GM12874 (cell line): ENCODE data around the gene METRN.

Experiments used
- TF ChIP-seq, protein P1 (sequence below): IDR thresholded peaks from 2 replicates; pipeline ENCODE4 v1.5.1; 2011; ENCODE audit warnings: low read depth, mild to moderate bottlenecking, control low read depth, low read length, moderate library complexity; ENCODE audit not compliant: insufficient read depth

Gene METRN

DNA sequence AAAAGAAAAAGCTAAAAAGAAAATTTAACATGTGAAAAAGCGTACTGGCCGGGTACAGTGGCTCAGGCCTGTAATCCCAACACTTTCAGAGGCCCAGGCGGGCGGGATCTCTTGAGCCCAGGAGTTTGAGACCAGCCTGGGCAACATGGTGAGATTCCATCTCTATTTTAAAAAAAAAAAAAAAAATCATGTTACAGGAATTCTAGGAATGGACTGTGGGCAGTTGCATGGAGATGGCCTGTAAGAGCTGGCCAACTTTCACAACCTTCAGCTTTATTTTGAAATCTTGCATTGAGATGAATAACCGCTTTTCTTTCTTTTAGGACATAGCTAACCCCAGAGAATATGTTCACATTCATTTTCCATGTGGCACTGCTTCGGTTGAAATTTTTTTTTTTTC lies 34.1 kb downstream of the METRN start:
- TF ChIP-seq, protein P1, sequence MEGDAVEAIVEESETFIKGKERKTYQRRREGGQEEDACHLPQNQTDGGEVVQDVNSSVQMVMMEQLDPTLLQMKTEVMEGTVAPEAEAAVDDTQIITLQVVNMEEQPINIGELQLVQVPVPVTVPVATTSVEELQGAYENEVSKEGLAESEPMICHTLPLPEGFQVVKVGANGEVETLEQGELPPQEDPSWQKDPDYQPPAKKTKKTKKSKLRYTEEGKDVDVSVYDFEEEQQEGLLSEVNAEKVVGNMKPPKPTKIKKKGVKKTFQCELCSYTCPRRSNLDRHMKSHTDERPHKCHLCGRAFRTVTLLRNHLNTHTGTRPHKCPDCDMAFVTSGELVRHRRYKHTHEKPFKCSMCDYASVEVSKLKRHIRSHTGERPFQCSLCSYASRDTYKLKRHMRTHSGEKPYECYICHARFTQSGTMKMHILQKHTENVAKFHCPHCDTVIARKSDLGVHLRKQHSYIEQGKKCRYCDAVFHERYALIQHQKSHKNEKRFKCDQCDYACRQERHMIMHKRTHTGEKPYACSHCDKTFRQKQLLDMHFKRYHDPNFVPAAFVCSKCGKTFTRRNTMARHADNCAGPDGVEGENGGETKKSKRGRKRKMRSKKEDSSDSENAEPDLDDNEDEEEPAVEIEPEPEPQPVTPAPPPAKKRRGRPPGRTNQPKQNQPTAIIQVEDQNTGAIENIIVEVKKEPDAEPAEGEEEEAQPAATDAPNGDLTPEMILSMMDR, result no peak

DNA sequence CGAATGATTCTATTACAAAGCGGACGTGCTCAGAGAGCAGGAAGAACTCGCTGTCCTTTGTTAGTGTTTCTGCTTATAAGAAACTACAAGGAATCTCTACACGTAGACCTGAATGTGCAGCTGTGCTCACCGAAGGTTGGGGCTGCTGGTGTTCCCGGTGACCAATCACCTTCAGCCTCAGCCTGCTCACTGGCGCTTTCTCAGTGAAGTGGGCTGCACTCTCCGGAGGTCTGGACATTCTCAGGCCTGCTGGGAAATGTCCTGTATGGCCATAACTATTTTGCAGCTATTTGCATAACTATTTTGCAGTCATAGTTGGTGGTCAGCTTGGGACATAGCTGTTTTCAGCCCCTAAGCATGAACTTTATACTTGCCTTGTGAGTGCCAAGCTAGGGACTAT lies 35.6 kb downstream of the METRN start:
- TF ChIP-seq, protein P1, result no peak

DNA sequence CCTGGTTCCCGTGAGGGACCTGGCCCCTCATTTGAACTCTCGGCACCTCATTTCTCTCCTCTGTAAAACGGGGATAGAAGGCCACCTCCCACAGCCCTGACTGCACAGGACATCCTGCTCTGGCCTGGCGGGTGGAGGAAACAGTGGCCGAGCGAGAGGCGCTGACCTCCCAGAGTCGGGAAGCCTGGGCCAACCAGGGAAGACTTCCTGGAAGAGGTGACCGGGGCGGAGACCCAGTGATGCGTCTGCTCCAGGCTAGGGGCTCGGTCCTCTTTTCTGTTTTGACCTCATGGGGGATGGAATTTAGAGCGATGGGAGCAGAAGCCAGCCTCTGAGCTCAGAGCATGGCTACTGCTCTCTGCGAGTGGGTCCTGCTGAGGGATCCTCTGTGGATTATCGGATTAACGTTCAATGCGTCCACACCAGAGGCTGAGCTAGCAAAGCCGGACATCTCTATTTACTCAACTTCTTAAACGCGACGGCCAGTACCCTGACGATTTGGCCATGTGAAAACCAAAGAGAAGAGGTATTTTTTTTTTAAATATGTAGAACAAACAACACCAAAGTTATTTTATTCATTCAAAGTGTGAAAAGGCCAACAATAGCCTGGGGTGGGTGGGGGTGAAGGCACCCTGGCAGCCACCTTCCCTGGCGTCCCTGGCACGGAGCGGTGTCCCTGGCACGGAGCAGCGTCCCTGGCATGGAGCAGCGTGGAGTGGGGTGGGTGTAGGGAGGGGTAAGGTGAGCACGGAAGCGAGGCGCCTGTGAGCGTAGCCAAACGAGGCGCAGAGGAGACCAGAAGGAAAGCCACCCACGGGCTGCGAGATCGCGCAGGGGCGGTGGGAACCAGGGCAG lies 36.5 kb downstream of the METRN start:
- TF ChIP-seq, protein P1, result no peak

DNA sequence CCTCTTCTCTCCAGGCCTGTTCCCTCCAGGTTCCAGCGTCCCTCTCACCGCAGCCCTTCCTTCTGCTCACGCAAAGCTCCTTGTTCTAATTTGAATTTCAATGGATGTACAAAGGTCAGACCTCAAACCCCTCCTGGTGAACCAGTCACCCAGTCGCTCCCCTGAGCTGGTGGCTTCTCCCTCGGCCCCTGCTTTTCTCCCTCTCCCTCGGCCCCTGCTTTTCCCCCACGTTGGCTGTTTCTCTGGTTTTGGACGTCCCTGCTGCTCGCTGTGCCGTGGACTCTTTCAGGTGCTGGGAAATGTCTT lies 37.0 kb downstream of the METRN start:
- TF ChIP-seq, protein P1, result no peak

DNA sequence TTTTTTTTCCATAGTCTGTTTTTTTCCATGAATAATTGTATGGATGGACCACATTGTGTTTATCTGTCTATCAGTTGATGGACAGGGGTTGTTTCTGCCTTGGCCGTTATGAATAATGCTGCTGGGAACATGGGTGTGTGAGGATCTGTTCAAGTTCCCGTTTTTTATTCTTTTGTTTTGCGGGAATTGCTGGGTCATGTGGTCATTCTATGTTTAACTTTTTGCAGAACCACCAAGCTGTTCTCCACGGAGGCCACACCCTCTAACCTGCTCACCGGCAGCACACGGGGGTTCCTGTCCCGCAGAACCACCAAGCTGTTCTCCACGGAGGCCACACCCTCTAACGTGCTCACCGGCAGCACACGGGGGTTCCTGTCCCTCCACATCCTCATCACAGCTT lies 39.7 kb downstream of the METRN start:
- TF ChIP-seq, protein P1, result no peak

DNA sequence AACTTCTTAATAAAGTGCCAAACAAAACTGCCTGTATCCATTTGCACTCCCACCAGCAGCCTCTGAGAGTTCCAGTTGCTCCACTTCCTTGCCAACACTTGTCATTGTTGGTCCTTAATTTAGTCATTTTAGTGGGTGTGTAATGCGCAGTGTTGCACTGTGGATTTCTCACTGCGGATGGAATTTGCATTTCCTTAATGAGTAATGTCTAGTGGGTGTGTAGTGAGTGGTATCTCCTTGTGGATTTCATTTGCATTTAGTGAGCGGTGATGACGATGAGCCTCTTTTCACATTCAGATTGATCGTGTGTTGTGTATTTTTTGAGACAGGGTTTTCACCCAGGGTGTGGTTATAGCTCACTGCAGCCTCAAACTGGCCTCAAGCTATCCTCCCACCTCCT lies 41.5 kb downstream of the METRN start:
- TF ChIP-seq, protein P1, result no peak

DNA sequence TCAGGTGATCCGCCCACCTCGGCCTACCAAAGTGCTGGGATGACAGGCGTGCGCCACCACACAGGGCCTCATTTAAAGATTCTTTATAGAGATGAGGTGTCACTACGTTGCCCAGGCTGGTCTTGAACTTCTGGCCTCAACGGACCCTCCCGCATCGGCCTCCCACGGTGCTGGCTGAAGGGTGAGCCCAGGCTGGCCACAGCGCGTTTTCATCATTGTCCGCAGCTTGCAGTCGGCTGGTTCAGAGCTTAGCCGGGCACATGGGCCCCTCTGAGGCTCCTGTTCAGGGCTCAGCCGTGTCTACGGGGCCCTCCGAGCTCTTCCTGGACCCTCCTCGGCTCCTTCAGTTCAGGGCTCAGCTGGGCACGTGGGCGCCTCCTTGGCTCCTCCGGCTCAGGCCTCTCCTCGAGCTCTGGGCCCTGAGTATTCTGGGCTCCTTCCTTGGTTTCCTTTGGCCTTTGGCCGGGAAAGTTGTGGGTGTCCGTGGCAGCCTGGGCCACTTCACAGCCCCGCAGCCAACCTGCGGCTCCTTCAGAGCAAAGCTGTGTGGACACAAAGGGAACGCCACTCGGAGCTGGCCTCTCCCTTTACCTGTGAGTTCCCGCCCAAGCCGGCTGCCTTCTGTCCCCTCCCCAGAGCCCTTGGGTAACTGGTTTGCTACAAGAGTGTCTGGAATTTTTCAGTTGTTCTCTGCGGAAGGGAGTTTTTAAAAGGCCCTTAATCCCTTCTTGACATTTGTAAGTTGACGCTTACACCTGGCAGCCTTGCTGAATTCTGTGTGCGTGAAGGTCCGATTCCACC lies 44.4 kb downstream of the METRN start:
- TF ChIP-seq, protein P1, result no peak
